ENCODE measurements around the gene EMP2.

Gene EMP2

GRCh38 chr16:10601444-10602408, 21.3 kb upstream of the EMP2 start:
- DNase-seq (ENCODE audit: low spot score): no peak
- in situ Hi-C loops (cut with MboI; ENCODE audit: low sequenced_read_pairs, unreplicated experiment): no loop called here

GRCh38 chr16:10600782-10601443, 20.5 kb upstream of the EMP2 start:
- DNase-seq (ENCODE audit: low spot score): peak; percentile 61
- TF ChIP-seq CTCF (IDR thresholded peaks at IDR 0.05; ENCODE audit: borderline replicate concordance, control extremely low read depth, extremely low read depth, insufficient read depth, missing control alignments): no peak
- in situ Hi-C loops (cut with MboI; ENCODE audit: low sequenced_read_pairs, unreplicated experiment): no loop called here

More at GRCh38 chr16:10601444-10602408, 21.3 kb upstream of the EMP2 start:
- no peak for TF ChIP-seq CTCF (IDR thresholded peaks at IDR 0.05; ENCODE audit: borderline replicate concordance, control extremely low read depth, extremely low read depth, insufficient read depth, missing control alignments)

- in situ Hi-C loops (cut with MboI; ENCODE audit: low sequenced_read_pairs, unreplicated experiment): no loop called here
- no peak for DNase-seq (ENCODE audit: low spot score)
Measured at GRCh38 chr16:10599626-10600025, 19.2 kb upstream of the EMP2 start.

GRCh38 chr16:10598157-10598556, 17.8 kb upstream of the EMP2 start:
- no peak for DNase-seq (ENCODE audit: low spot score)
- TF ChIP-seq CTCF (IDR thresholded peaks at IDR 0.05; ENCODE audit: borderline replicate concordance, control extremely low read depth, extremely low read depth, insufficient read depth, missing control alignments): no peak
- in situ Hi-C loops (cut with MboI; ENCODE audit: low sequenced_read_pairs, unreplicated experiment): no loop called here

More at GRCh38 chr16:10599626-10600025, 19.2 kb upstream of the EMP2 start:
- no peak for TF ChIP-seq CTCF (IDR thresholded peaks at IDR 0.05; ENCODE audit: borderline replicate concordance, control extremely low read depth, extremely low read depth, insufficient read depth, missing control alignments)

GRCh38 chr16:10597187-10597601, 16.8 kb upstream of the EMP2 start:
- DNase-seq (ENCODE audit: low spot score): no peak
- in situ Hi-C loops (cut with MboI; ENCODE audit: low sequenced_read_pairs, unreplicated experiment): no loop called here
- TF ChIP-seq CTCF (IDR thresholded peaks at IDR 0.05; ENCODE audit: borderline replicate concordance, control extremely low read depth, extremely low read depth, insufficient read depth, missing control alignments): no peak

GRCh38 chr16:10594312-10594950, 14.0 kb upstream of the EMP2 start:
- in situ Hi-C loops (cut with MboI; ENCODE audit: low sequenced_read_pairs, unreplicated experiment): no loop called here
- TF ChIP-seq CTCF (IDR thresholded peaks at IDR 0.05; ENCODE audit: borderline replicate concordance, control extremely low read depth, extremely low read depth, insufficient read depth, missing control alignments): no peak
- no peak for DNase-seq (ENCODE audit: low spot score)

Measured in GM13976 (cell line).